Gastrocnemius medialis (tissue), 4 donors: ENCODE data around the gene PDGFC.

Experiments used
- POLR2A ChIP-seq, 2 donors: fragments of 450-650 bp; IDR thresholded peaks; one replicate each; pipeline ENCODE4 v1.6.1; 2017; ENCODE audit warnings: antibody characterized with exemption in 2 of 2, mild to moderate bottlenecking in 2 of 2, moderate library complexity in 2 of 2
- TF ChIP-seq, protein P1 (sequence below), 5 experiments: fragments of 450-650 bp in 3 of 5; fragments of 200-600 bp in 2 of 5; sonication (generic) in 2 of 5; IDR thresholded peaks in 4 of 5; conservative IDR thresholded peaks in 1 of 5; 1 replicate in 4 of 5; 2 replicates in 1 of 5; pipeline ENCODE4 v1.5.1; 2016 to 2019; ENCODE audit warnings: antibody characterized with exemption in 5 of 5, mild to moderate bottlenecking in 3 of 5, moderate library complexity in 3 of 5

DNA sequence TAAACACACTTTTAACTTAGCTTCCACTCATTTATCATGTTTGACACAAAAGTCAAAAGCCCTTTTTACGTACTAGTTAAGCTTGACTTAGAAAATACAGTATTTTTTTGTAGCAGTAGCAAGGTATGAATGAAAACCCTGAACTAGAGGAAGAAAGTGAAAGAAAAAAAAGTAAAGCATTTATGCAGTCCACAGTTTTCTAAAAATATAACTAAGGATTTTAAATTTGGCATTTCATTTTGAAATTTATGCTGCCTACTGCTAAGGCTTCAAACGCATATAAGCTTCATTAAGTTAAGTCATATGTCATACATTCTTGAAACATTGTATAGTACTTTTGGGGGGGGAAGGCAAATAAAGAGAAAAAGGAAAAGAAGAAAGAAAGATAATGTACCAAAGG lies 201.5 kb downstream of the PDGFC start:
- TF ChIP-seq, protein P1, sequence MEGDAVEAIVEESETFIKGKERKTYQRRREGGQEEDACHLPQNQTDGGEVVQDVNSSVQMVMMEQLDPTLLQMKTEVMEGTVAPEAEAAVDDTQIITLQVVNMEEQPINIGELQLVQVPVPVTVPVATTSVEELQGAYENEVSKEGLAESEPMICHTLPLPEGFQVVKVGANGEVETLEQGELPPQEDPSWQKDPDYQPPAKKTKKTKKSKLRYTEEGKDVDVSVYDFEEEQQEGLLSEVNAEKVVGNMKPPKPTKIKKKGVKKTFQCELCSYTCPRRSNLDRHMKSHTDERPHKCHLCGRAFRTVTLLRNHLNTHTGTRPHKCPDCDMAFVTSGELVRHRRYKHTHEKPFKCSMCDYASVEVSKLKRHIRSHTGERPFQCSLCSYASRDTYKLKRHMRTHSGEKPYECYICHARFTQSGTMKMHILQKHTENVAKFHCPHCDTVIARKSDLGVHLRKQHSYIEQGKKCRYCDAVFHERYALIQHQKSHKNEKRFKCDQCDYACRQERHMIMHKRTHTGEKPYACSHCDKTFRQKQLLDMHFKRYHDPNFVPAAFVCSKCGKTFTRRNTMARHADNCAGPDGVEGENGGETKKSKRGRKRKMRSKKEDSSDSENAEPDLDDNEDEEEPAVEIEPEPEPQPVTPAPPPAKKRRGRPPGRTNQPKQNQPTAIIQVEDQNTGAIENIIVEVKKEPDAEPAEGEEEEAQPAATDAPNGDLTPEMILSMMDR (IDR thresholded peaks at IDR 0.05 in 4 of 5, conservative IDR thresholded peaks at IDR 0.05 in 1 of 5), result no peak
- TF ChIP-seq POLR2A (IDR thresholded peaks at IDR 0.05), result no peak
